Measurements from ENCODE around the gene NCDN. TPM values are rescaled to one million over a fixed set of nuclear protein-coding genes. Genes with fewer than 3 reads are reported as not detected.

NCDN gene
- total RNA-seq, 2 donors from 2014 or later: 42.2 to 59.6 TPM

DNA sequence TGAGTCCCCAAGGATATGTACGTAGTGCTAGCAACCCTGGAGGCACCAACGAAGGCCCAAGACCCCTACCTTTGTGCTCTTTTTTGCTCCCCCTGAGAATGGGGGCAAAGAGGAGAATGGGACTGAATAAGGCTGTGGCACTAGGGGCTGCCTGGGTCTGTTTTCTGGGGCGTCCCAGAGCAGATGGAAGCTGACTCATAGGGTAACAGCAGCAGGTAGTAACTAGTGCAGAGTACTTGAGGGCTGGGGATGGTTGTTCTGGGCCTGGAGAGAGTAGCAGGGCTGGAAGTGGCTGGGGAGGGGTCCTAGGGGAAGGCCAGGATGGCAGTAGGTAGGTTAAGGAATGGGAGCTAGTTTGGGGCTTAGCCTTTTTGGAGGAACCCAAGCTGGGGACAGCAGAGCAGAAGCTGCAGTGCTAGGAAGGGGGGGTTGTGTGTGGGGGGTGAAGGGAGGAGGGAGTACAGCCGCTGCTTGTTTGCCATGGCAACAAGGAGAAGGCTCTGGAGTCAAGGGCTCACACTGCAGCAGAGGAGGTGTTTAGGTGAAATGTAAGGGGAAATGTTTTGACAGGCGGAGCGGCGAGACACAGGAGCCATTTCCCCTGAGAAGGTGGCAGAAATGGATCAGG, 1.8 kb downstream of the NCDN start:
- Mint-ChIP-seq H3K27me3 (no peaks in the 10 kb centered on the region), H3K4me3 (peak overlapping the region; percentile 47), H3K9me3 (no peaks in the 10 kb centered on the region), H3K4me1 (ENCODE audit: low read depth in 2 of 2) (peaks cover 50% of the 10 kb centered on the region in 2 donors), H3K36me3 (no peaks in the 10 kb centered on the region), H3K27ac (peak overlapping the region in 1 of 2 donors; percentile 33)
- no peak for ATAC-seq
- no peak for DNase-seq (ENCODE audit: low spot score)

DNA sequence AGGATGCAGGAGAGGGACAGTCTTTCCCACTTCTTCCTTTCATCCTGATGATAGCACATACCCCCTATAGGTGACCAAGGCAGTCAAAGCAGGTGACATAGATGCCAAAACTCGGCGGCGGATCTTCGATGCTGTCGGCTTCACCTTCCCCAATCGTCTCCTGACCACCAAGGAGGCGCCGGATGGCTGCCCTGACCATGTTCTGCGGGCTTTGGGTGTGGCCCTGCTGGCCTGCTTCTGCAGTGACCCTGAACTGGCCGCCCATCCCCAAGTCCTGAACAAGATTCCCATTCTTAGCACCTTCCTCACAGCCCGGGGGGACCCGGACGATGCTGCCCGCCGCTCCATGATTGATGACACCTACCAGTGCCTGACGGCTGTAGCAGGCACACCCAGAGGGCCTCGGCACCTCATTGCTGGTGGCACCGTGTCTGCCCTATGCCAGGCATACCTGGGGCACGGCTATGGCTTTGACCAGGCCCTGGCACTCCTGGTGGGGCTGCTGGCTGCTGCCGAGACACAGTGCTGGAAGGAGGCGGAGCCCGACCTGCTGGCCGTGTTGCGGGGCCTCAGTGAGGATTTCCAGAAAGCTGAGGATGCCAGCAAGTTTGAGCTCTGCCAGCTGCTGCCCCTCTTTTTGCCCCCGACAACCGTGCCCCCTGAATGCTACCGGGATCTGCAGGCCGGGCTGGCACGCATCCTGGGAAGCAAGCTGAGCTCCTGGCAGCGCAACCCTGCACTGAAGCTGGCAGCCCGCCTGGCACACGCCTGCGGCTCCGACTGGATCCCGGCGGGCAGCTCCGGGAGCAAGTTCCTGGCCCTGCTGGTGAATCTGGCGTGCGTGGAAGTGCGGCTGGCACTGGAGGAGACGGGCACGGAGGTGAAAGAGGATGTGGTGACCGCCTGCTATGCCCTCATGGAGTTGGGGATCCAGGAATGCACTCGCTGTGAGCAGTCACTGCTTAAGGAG, 2.9 kb downstream of the NCDN start:
- no peak for DNase-seq (ENCODE audit: low spot score)
- Mint-ChIP-seq H3K27ac (no peak overlapping the region), H3K4me3 (no peak overlapping the region)

DNA sequence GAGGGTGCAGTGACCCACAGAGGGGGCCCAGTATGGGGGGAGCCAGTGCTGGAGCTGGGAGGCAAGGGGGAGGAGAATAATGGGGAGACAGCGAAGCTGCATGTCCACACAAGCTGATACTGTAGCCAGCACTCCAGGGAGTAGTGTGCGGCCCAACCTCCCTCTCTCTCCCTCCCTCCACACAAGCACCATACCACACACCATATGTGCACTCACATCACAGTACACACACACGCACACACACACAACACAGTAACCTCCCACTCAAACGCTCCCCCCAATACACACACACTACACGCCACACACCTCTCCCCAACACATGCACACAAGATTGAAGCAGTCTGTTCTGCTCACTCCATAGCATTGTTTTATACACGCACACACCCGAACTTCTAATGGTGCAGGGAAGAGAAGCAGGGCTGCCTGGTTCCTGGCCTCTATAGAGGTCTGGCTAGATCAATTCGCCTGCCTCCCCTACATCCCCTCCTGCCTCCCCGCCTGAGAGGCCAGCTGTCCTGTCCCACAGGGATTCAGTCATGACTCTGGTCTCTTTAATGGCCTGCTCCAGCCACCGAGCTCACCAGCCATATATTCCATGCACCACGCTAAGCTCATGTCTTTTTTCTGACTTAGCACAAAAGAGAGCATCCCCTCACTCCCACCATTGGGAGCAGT, 3.8 kb downstream of the NCDN start:
- Mint-ChIP-seq H3K4me3 (no peak overlapping the region), H3K36me3 (no peaks in the 10 kb centered on the region), H3K27ac (peak overlapping the region; percentile 5 to 47)

More for the DNA sequence above, 2.9 kb downstream of the NCDN start:
- H3K27me3 Mint-ChIP-seq: no peaks in the 10 kb centered on the region
- H3K4me1 Mint-ChIP-seq (ENCODE audit: low read depth in 2 of 2): peaks cover 47 to 48% of the 10 kb centered on the region in 2 donors
- H3K9me3 Mint-ChIP-seq: no peaks in the 10 kb centered on the region
- no peak for ATAC-seq
- H3K36me3 Mint-ChIP-seq: no peaks in the 10 kb centered on the region

DNA sequence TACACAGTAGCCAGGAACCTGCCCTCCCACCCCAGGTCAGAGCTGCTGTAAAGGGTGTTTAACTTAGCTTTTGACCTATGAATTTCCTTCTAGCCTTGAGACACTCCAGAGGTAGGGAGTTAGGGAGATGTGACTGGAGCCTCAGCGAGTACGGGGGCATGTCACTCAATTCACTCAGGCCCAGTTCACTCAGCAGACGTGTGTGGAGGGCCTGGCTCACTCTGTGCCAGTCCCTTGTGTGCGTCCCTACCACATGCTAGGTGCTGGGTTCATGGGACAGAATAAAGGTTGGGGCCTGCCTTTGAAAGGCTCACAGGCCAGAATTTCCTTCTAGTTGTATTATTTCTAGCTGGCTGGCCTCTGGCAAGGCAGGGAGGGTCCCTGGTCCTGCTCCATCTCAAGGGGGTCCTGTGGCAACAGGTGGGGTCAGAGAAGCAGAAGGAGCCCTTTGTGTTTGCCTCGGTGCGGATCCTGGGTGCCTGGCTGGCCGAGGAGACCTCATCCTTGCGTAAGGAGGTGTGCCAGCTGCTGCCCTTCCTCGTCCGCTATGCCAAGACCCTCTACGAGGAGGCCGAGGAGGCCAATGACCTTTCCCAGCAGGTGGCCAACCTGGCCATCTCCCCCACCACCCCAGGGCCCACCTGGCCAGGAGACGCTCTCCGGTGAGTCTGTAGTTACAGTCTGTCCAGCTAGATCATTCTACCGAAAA, 4.5 kb downstream of the NCDN start:
- no peak for ATAC-seq
- Mint-ChIP-seq H3K4me1 (ENCODE audit: low read depth in 2 of 2) (peaks cover 34 to 36% of the 10 kb centered on the region in 2 donors), H3K9me3 (no peaks in the 10 kb centered on the region), H3K36me3 (no peaks in the 10 kb centered on the region), H3K4me3 (no peak overlapping the region), H3K27me3 (no peaks in the 10 kb centered on the region), H3K27ac (peak overlapping the region; percentile 5 to 47)
- no peak for DNase-seq (ENCODE audit: low spot score)

More for the DNA sequence above, 3.8 kb downstream of the NCDN start:
- Mint-ChIP-seq H3K9me3 (no peaks in the 10 kb centered on the region), H3K4me1 (ENCODE audit: low read depth in 2 of 2) (peaks cover 38 to 39% of the 10 kb centered on the region in 2 donors), H3K27me3 (no peaks in the 10 kb centered on the region)
- ATAC-seq (no peak), DNase-seq (ENCODE audit: low spot score) (no peak)

DNA sequence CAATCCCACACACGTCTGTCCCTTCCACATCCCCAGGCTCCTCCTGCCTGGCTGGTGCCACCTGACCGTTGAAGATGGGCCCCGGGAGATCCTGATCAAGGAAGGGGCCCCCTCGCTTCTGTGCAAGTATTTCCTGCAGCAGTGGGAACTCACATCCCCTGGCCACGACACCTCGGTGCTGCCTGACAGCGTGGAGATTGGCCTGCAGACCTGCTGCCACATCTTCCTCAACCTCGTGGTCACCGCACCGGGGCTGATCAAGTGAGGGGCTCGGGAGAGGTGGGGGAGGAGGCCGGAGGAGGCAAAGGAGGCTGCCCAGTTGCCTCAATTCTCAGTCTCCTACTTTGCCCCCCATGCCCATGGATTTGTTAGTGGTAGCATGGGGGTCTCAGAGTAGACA, 5.6 kb downstream of the NCDN start:
- H3K4me1 Mint-ChIP-seq (ENCODE audit: low read depth in 2 of 2): peaks cover 31 to 33% of the 10 kb centered on the region in 2 donors
- DNase-seq (ENCODE audit: low spot score): no peak
- no peak for ATAC-seq
- no peaks in the 10 kb centered on the region for H3K27me3 Mint-ChIP-seq
- no peak overlapping the region for H3K4me3 Mint-ChIP-seq
- H3K36me3 Mint-ChIP-seq: no peaks in the 10 kb centered on the region
- H3K27ac Mint-ChIP-seq: no peak overlapping the region
- H3K9me3 Mint-ChIP-seq: no peaks in the 10 kb centered on the region

DNA sequence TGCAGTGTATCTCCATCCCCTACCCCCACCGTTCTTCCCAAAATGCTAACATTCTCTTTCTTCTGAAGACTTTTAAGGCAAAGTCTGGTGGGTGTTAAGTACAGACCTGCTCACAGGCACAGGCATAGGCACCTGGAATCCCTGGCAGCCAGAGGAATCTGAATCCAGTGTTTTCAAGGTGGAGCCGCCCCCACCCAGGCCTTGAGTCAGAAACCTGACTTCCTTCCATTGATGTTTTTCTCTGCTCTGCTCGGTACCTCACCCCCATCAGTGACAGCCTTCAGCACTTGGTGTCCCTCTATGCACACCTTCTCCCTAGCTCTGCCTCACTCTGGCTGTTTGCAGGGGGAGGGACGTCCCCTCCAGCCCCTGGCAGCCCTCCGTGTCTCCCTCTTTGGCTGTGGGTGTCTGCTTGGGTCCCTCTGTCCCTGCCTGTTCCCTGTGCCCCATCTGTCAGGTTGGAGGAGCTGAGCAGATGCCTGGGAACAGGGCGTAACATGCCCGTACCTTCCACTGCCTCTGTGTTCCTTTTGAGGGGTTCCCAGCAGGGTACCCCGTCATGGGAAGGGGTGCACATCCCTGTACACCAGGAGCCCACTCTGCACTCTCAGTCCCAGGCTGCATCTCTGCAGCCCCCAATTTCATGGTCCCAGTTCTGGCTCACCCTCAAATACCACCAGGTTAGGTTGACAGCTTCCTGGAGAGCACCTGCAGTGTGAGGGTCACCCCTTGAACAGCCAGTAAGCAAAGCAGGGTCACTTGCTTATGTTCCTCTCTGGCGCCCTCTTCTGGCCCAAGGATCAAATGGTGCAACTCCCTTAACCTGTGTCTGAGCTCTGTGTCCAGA, 6.7 kb downstream of the NCDN start:
- peaks cover 31 to 39% of the 10 kb centered on the region in 2 donors for H3K4me1 Mint-ChIP-seq (ENCODE audit: low read depth in 2 of 2)
- peak overlapping the region in 1 of 2 donors; percentile 58 for H3K27ac Mint-ChIP-seq
- no peaks in the 10 kb centered on the region for H3K9me3 Mint-ChIP-seq
- peak; percentile 66 to 74 for ATAC-seq
- no peaks in the 10 kb centered on the region for H3K36me3 Mint-ChIP-seq
- H3K27me3 Mint-ChIP-seq: no peaks in the 10 kb centered on the region
- H3K4me3 Mint-ChIP-seq: no peak overlapping the region
- DNase-seq (ENCODE audit: low spot score): peak; percentile 81

DNA sequence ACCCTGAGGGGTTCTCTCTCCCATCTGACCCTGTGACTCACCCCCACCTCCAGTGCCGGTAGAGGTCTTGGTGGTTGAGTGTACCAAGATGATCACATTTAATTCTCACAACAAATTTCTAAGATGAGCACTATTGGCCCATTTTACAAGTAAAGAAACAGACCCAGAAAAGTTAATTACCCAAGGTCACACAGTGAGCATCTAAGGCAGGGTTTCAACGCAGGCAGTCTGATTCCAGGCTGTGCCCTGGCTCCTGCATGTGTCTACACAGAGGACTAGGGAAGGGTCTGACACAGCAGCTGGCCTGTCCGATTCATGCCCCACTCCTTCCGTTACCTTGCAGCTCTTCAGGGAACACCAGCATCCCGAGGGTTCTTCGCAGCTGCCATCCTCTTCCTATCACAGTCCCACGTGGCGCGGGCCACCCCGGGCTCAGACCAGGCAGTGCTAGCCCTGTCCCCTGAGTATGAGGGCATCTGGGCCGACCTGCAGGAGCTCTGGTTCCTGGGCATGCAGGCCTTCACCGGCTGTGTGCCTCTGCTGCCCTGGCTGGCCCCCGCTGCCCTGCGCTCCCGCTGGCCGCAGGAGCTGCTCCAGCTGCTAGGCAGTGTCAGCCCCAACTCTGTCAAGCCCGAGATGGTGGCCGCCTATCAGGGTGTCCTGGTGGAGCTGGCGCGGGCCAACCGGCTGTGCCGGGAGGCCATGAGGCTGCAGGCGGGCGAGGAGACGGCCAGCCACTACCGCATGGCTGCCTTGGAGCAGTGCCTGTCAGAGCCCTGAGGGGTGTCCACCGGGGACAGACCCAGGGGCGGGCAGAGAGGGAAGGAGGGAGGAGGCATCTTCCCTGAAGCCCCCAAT, 7.5 kb downstream of the NCDN start:
- no peak overlapping the region for H3K4me3 Mint-ChIP-seq
- H3K36me3 Mint-ChIP-seq: no peaks in the 10 kb centered on the region
- no peaks in the 10 kb centered on the region for H3K9me3 Mint-ChIP-seq
- H3K4me1 Mint-ChIP-seq (ENCODE audit: low read depth in 2 of 2): peaks cover 26 to 39% of the 10 kb centered on the region in 2 donors
- DNase-seq (ENCODE audit: low spot score) (no peak), ATAC-seq (no peak)
- H3K27ac Mint-ChIP-seq: peak overlapping the region in 1 of 2 donors; percentile 58
- H3K27me3 Mint-ChIP-seq: no peaks in the 10 kb centered on the region

DNA sequence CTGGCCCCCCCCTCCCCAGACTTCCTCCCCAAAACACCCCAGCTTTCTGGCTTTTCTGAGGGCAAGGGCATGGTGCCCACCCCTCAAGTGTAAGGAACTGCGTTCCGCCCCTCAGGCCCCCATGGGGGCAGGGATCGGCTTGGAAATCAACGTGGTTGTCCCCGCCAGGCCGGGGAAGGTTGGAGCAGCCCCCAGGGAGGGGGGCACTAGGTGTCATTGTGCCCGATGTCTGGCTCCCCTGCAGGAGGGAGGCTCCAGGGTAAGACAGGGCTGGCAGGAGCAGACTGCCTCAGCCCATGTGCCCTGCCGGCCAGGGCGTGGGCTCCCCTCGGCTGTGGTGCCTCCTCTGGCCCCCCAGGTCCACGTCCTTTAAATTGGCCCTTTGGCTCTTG, 8.1 kb downstream of the NCDN start:
- H3K4me1 Mint-ChIP-seq (ENCODE audit: low read depth in 2 of 2): peaks cover 26 to 39% of the 10 kb centered on the region in 2 donors

DNA sequence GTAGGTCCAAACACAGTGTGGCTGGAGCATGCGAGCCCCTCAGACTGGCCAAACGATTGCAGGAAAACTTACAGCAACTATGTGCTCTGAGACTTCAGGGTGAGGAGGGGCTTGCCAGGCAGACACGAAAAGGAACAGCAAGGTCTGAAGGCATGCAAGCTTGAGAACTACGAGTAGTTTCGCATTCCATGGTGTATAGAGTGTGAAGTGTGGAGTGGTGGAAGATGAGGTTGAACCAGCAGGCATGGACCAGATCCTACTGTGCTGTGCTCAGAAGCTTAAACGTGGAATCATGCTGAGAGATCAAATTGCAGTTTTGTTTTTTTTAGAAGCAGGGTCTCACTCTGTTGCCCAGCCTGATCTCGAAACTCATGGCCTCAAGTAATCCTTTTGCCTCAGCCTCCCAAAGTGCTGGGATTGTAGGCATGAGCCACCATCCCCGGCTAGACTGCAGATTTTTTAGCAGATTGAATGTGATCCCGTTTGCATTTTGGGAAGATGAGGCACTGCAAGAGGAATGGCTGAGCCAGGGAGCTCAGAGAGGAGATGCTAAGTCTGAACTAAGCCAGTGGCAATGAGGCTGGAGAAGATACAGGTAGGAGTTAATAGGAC, 10.5 kb downstream of the NCDN start:
- Mint-ChIP-seq H3K36me3 (no peaks in the 10 kb centered on the region), H3K27me3 (no peaks in the 10 kb centered on the region), H3K4me1 (ENCODE audit: low read depth in 2 of 2) (peaks cover 19 to 27% of the 10 kb centered on the region in 2 donors), H3K4me3 (no peak overlapping the region), H3K27ac (no peak overlapping the region), H3K9me3 (no peaks in the 10 kb centered on the region)
- DNase-seq (ENCODE audit: low spot score) (no peak), ATAC-seq (no peak)

More for the DNA sequence above, 8.1 kb downstream of the NCDN start:
- no peak overlapping the region for H3K4me3 Mint-ChIP-seq
- H3K27me3 Mint-ChIP-seq: no peaks in the 10 kb centered on the region
- H3K9me3 Mint-ChIP-seq: no peaks in the 10 kb centered on the region
- H3K27ac Mint-ChIP-seq: no peak overlapping the region
- ATAC-seq (no peak), DNase-seq (ENCODE audit: low spot score) (no peak)
- H3K36me3 Mint-ChIP-seq: no peaks in the 10 kb centered on the region

DNA sequence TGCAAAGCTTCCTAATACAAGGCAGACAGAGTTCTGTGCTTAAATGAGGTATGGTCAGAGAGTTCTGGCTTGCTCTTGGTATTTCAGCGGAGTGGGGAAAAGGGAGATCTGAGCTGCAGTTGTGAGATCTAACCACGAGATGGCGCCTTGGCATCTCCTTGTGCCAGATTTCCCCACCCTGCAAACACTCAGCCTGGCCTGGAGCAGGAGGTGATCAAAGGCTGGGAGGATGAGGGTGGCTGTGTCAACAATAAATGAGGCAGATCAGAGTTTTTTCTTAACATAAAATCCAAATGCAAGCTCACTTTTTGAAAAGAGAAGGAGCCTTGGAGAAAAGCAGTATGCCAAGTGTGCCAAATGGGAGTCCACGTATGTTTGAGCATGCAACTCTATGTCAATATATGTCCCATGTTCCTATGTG, 11.4 kb downstream of the NCDN start:
- peak; percentile 64 to 68 for ATAC-seq
- no peaks in the 10 kb centered on the region for H3K27me3 Mint-ChIP-seq
- H3K36me3 Mint-ChIP-seq: no peaks in the 10 kb centered on the region
- peak overlapping the region in 1 of 2 donors; percentile 15 for H3K27ac Mint-ChIP-seq
- peak; percentile 75 for DNase-seq (ENCODE audit: low spot score)
- H3K4me3 Mint-ChIP-seq: no peak overlapping the region
- no peaks in the 10 kb centered on the region for H3K9me3 Mint-ChIP-seq
- peaks cover 19 to 27% of the 10 kb centered on the region in 2 donors for H3K4me1 Mint-ChIP-seq (ENCODE audit: low read depth in 2 of 2)

DNA sequence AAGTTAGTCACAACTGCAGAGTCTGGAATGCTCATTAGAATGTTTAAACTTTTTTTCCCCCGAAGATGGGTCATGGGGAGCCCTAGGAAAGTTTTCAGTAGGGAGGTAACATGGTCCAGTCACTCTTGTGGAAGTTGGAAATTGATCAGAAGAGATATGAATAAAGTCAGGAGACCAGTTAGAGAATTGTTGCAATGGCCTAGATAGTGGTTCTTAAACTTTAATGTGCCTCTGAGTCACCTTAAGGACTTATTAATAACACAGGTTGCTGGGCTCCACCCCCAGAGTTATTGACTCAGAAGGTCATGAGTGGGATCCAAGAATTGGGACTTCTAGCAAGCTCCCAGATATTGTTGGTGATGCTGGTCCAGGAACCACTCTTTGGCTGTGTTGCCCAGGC, 12.3 kb downstream of the NCDN start:
- DNase-seq (ENCODE audit: low spot score) (no peak), ATAC-seq (no peak)
- Mint-ChIP-seq H3K4me1 (ENCODE audit: low read depth in 2 of 2) (peaks cover 10 to 19% of the 10 kb centered on the region in 2 donors), H3K9me3 (no peaks in the 10 kb centered on the region), H3K36me3 (no peaks in the 10 kb centered on the region), H3K27me3 (no peaks in the 10 kb centered on the region), H3K27ac (no peak overlapping the region), H3K4me3 (no peak overlapping the region)
